GM10248 (cell line): Measurements from ENCODE around the gene RASGEF1C.

ENCODE experiments used
- CTCF ChIA-PET: fragments of 300-600 bp; sonication (Branson Sonifier 250); formaldehyde crosslinking; extraction: SDS; loops from one replicate; lab custom pipeline; 2021; ENCODE audit warnings: antibody characterized with exemption; lab: Yijun Ruan, JAX
- POLR2A ChIA-PET: fragments of 350-650 bp; sonication (Branson Sonifier 250); formaldehyde crosslinking; extraction: SDS; loops from one replicate; lab custom pipeline; 2020; ENCODE audit warnings: antibody characterized with exemption; lab: Yijun Ruan, JAX
- DNase-seq: peaks from one replicate; pipeline ENCODE4 v3.0.0; 2012; ENCODE audit errors: extremely low spot score
- CTCF ChIP-seq: IDR thresholded peaks from 2 replicates; pipeline ENCODE4 v1.5.1; 2012; ENCODE audit warnings: mild to moderate bottlenecking, low read depth; ENCODE audit errors: extremely low read depth, missing control alignments, control extremely low read depth

The RASGEF1C gene

DNA sequence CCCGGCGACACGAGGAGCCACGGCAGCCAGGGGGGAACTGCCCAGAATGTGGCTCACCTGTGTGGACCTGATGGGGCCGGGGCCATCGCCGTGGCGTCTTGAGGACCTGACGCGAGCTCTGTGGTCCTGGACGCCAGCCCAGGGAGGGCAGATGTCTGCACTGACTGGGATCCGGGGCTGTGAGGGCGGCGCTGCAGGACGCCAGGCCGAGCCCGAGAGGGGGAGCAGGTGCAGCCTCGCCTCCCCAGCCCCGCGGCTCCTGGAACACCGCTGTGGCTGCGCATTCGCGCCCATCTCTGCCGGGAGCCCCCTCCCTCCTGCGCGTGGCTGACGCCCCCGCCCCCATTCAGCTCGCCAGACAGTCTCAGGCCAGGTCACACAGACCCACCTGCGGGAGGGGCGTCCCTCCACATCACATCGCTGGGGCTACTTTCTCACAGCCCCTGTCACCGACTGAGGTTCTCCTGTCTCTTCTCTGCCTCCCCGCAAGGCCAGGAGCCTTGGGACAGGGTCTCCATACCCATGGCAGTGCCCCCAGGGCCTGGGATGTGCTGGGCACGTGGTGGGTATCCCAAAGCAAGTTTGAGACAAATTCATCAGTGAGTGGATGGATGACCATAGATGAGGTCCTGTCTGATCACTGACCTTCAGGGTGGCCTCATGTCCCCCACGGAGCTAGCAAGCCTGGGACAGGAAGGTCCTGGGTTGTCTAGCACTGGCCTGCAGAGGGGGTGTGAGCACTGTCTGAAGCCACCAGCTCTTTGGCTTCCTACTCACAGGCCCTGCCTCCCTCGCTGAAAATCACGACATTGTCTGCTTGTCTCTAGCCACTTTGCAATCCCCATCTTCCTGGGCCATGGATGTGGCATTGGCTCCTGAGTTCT lies 47.3 kb downstream of the RASGEF1C start:
- ChIA-PET POLR2A (no interaction called here), CTCF (interaction anchor here (0.9 to 1.1 kb wide), 2 partner anchors 70 to 154 kb away, joined by 3 read pairs; no protein-coding TSS in a partner anchor)
- TF ChIP-seq CTCF = no peak
- no peak for DNase-seq

DNA sequence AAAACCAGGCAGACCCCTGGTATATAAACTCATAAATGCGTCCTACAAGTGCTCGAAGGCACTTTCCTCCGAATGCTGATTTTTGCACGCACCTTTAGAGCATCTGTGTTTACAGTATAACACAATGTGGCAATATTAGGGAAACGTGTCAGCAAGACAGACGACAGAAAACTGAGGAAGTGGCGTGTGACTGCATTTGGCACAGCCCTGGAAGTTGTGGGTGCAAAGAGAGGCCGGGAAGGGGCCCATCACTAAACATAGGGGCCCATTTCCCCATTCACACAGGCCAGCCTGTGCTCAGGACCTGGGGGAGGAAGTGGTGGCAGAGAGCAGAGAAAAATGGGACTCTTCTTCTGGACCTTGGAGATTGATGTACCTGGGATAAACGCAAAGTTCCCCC lies 48.2 kb downstream of the RASGEF1C start:
- CTCF ChIA-PET = no interaction called here
- DNase-seq = no peak
- no peak for TF ChIP-seq CTCF
- POLR2A ChIA-PET = no interaction called here

DNA sequence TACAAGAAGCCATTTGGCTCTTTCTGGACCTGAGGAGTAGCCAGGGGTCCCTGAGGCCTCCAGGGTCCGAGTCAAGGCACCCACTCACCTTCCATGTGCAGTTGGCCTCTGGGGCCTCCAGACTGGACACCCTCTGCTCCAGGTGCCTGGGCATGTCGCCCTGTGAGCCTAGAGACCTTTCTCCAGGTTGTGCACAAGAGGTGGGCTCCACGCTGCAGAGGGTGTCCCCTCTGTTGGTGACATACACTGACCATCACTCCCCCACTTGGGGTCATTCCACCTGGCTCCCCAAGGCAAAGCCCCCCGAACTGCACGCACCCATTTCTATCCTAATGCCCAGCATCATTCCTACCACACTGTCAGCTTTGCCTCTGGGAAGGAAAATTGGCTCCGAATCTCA lies 48.8 kb downstream of the RASGEF1C start:
- CTCF ChIA-PET = no interaction called here
- POLR2A ChIA-PET = no interaction called here
- no peak for TF ChIP-seq CTCF
- no peak for DNase-seq

DNA sequence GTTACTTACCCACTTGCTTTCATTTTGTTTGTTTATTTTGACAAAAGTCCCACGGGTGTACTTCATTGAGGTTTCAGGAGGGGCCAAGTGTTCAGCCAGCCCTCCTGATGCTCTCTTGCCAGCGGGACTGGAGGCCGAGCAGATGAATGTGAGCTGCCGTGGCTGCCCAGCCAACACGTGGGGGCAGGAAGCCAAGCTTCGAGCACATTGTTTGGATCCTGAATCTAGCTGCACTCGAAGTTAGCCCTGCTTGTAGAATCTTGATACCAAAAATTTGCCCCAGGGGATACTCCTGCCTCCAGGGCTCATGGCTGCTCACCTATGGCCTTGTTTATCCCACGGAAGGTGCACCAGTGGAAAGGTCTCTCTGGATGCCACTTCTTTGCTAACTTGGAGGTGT lies 49.3 kb downstream of the RASGEF1C start:
- no peak for TF ChIP-seq CTCF
- ChIA-PET POLR2A (no interaction called here), CTCF (no interaction called here)

GRCh38 chr5:180157866-180158265 lies 51.1 kb downstream of the RASGEF1C start:
- ChIA-PET POLR2A (no interaction called here), CTCF (no interaction called here)
- TF ChIP-seq CTCF = no peak
- no peak for DNase-seq

More for the DNA sequence above, 49.3 kb downstream of the RASGEF1C start:
- DNase-seq = no peak

DNA sequence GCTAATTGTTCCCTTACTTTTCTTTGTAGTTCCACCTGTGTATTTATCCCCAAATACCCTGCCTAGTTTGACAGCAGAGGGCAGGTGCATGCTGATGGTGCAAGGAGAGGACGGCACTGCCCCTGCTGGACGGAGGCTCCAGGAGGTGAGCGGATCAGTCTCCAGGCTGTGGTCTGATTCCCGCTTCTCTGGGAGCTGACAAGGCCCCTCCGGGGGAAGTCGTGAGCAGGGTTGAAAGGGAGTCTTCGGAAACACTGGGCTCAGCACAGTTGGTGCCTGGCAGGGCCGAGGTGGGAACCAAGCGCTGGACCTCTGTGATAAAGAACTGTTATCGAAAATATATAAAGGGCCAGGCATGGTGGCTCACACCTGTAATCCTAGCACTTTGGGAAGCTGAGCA lies 52.9 kb downstream of the RASGEF1C start:
- CTCF ChIA-PET = no interaction called here
- TF ChIP-seq CTCF = no peak
- POLR2A ChIA-PET = no interaction called here
- no peak for DNase-seq
